Mesendoderm (in vitro differentiated cells): ENCODE data around the gene GALNT18.

Experiments
- DNase-seq: peaks from one replicate; pipeline ENCODE4 v3.0.0; 2013
- H2AK5ac ChIP-seq: 2 replicates; pipeline ENCODE4 v1.6.1; 2013; ENCODE audit warnings: low read length, inconsistent platforms
- H2BK120ac ChIP-seq: 2 replicates; pipeline ENCODE4 v1.6.1; 2013; ENCODE audit warnings: low read depth, mild to moderate bottlenecking, low read length, moderate library complexity, mixed read lengths
- H2BK15ac ChIP-seq: replicated peaks from 2 replicates; pipeline ENCODE4 v1.6.1; 2013; ENCODE audit warnings: low read depth, mild to moderate bottlenecking, moderate library complexity
- H2BK5ac ChIP-seq: 2 replicates; pipeline ENCODE4 v1.6.1; 2013; ENCODE audit warnings: low read length, inconsistent platforms
- H3K18ac ChIP-seq: 2 replicates; pipeline ENCODE4 v1.6.1; 2013; ENCODE audit warnings: mild to moderate bottlenecking, low read length, mixed read lengths
- H3K23ac ChIP-seq: one replicate; pipeline ENCODE4 v1.6.1; 2013; ENCODE audit warnings: low read length
- H3K27ac ChIP-seq: 2 replicates; pipeline ENCODE4 v1.5.1; 2013; ENCODE audit warnings: low read depth, mild to moderate bottlenecking, inconsistent platforms, low read length, moderate library complexity
- H3K27me3 ChIP-seq: 2 replicates; pipeline ENCODE4 v1.6.1; 2013; ENCODE audit warnings: low read length, control low read depth, mild to moderate bottlenecking, inconsistent platforms; ENCODE audit not compliant: insufficient read depth, poor library complexity
- H3K36me3 ChIP-seq: 2 replicates; pipeline ENCODE4 v1.6.1; 2013; ENCODE audit warnings: low read length, inconsistent platforms; ENCODE audit not compliant: control insufficient read depth, insufficient read depth
- H3K4ac ChIP-seq: one replicate; pipeline ENCODE4 v1.6.1; 2013; ENCODE audit warnings: low read depth, mild to moderate bottlenecking, low read length, moderate library complexity
- H3K4me1 ChIP-seq: 2 replicates; pipeline ENCODE4 v1.6.1; 2013; ENCODE audit warnings: low read depth, low read length, inconsistent platforms; ENCODE audit not compliant: control insufficient read depth
- H3K4me2 ChIP-seq: 2 replicates; pipeline ENCODE4 v1.6.1; 2013; ENCODE audit warnings: low read length
- H3K4me3 ChIP-seq: 2 replicates; pipeline ENCODE4 v1.5.1; 2013; ENCODE audit warnings: mild to moderate bottlenecking, low read length
- H3K56ac ChIP-seq: one replicate; pipeline ENCODE4 v1.6.1; 2013; ENCODE audit warnings: low read length
- H3K79me1 ChIP-seq: 2 replicates; pipeline ENCODE4 v1.6.1; 2013; ENCODE audit warnings: low read length, inconsistent platforms
- H3K79me2 ChIP-seq: 2 replicates; pipeline ENCODE4 v1.6.1; 2013; ENCODE audit warnings: mild to moderate bottlenecking, low read length; ENCODE audit not compliant: control insufficient read depth, insufficient read depth
- H3K9ac ChIP-seq: 2 replicates; pipeline ENCODE4 v1.6.1; 2013; ENCODE audit warnings: low read length, inconsistent platforms
- H4K5ac ChIP-seq: one replicate; pipeline ENCODE4 v1.6.1; 2013; ENCODE audit warnings: low read length
- H4K8ac ChIP-seq: one replicate; pipeline ENCODE4 v1.6.1; 2013; ENCODE audit warnings: low read depth, mild to moderate bottlenecking, control low read depth, low read length, moderate library complexity
- WGBS: extraction: QIAGEN DNeasy Blood & Tissue Kit; methylation state at CpG from one replicate; pipeline ENCODE4 v1.1.7; 2013; ENCODE audit warnings: low lambda C conversion rate, missing lambda C conversion rate; ENCODE audit not compliant: insufficient coverage; ENCODE audit errors: extremely low coverage; 5-methylcytosine and 5-hydroxymethylcytosine counted together

GALNT18 gene

DNA sequence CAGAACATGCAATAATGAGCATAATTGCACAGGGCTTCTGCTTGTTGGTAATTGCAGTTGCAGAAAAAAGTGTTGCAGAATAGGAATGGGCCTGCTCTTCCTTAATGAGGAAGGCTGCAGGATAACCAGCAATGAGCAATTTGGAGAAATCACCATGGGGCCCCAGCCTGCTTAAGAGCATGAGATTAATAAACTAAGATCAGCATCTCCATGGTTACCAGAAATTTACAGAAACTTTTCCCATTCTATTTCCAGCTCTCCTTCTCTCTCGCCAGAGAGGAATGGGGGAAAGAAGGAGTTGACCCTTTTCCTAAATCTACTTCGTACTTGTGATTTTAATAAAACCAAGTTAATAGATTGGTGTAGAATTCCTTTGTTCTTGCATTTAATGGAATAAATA, 187.8 kb downstream of the GALNT18 start:
- Histone ChIP-seq H3K79me1 (no peaks in the 10 kb centered on the region), H2AK5ac (no peak overlapping the region), H2BK15ac (no peak overlapping the region), H3K9ac (no peak overlapping the region), H3K23ac (no peak overlapping the region), H3K4me2 (no peak overlapping the region), H3K36me3 (no peaks in the 10 kb centered on the region), H3K56ac (no peak overlapping the region), H3K4me3 (no peak overlapping the region), H3K79me2 (no peaks in the 10 kb centered on the region), H3K4me1 (no peaks in the 10 kb centered on the region), H3K18ac (no peak overlapping the region), H2BK120ac (no peak overlapping the region), H3K27ac (no peak overlapping the region), H4K8ac (no peak overlapping the region), H4K5ac (no peak overlapping the region), H2BK5ac (no peak overlapping the region), H3K27me3 (no peaks in the 10 kb centered on the region), H3K4ac (no peak overlapping the region)
- no peak for DNase-seq
- no CpG with 5 or more reads among the region's 2 CpGs for WGBS

GRCh38 chr11:11432621-11433319, 189.0 kb downstream of the GALNT18 start:
- Histone ChIP-seq H3K4me3 (no peak overlapping the region), H3K56ac (no peak overlapping the region), H3K27me3 (no peaks in the 10 kb centered on the region), H3K36me3 (no peaks in the 10 kb centered on the region), H3K18ac (no peak overlapping the region), H2AK5ac (no peak overlapping the region), H3K9ac (no peak overlapping the region), H3K79me2 (no peaks in the 10 kb centered on the region), H4K5ac (no peak overlapping the region), H3K4ac (no peak overlapping the region), H2BK15ac (no peak overlapping the region), H3K4me1 (no peaks in the 10 kb centered on the region), H3K23ac (no peak overlapping the region), H3K79me1 (no peaks in the 10 kb centered on the region), H3K27ac (no peak overlapping the region), H4K8ac (no peak overlapping the region), H3K4me2 (no peak overlapping the region), H2BK120ac (no peak overlapping the region), H2BK5ac (no peak overlapping the region)
- WGBS = no CpG with 5 or more reads among the region's 13 CpGs
- DNase-seq = no peak

- Histone ChIP-seq H2AK5ac (no peak overlapping the region), H3K4me1 (no peaks in the 10 kb centered on the region), H3K79me2 (no peaks in the 10 kb centered on the region), H3K27me3 (no peaks in the 10 kb centered on the region), H3K36me3 (no peaks in the 10 kb centered on the region), H3K9ac (no peak overlapping the region), H2BK15ac (no peak overlapping the region), H4K5ac (no peak overlapping the region), H2BK120ac (no peak overlapping the region), H3K79me1 (no peaks in the 10 kb centered on the region), H3K4ac (no peak overlapping the region), H3K4me3 (no peak overlapping the region), H3K27ac (no peak overlapping the region), H3K23ac (no peak overlapping the region), H3K18ac (no peak overlapping the region), H2BK5ac (no peak overlapping the region), H3K4me2 (no peak overlapping the region), H4K8ac (no peak overlapping the region), H3K56ac (no peak overlapping the region)
- WGBS = no CpG with 5 or more reads among the region's 4 CpGs
- no peak for DNase-seq
Measured at GRCh38 chr11:11430431-11430830, 191.4 kb downstream of the GALNT18 start.

- H3K9ac ChIP-seq = no peak overlapping the region
- H4K5ac ChIP-seq = no peak overlapping the region
- H4K8ac ChIP-seq = no peak overlapping the region
- H3K23ac ChIP-seq = no peak overlapping the region
- H3K4me2 ChIP-seq = no peak overlapping the region
- no peak overlapping the region for H3K56ac ChIP-seq
- no peak overlapping the region for H3K27ac ChIP-seq
- no peaks in the 10 kb centered on the region for H3K79me1 ChIP-seq
- H3K79me2 ChIP-seq = no peaks in the 10 kb centered on the region
- H3K27me3 ChIP-seq = no peaks in the 10 kb centered on the region
- H3K36me3 ChIP-seq = no peaks in the 10 kb centered on the region
- no CpG with 5 or more reads among the region's 4 CpGs for WGBS
- H2BK120ac ChIP-seq = no peak overlapping the region
- no peak overlapping the region for H2AK5ac ChIP-seq
- no peak for DNase-seq
- H3K4ac ChIP-seq = no peak overlapping the region
- H3K4me1 ChIP-seq = no peaks in the 10 kb centered on the region
- H2BK5ac ChIP-seq = no peak overlapping the region
- no peak overlapping the region for H3K18ac ChIP-seq
- H3K4me3 ChIP-seq = no peak overlapping the region
- no peak overlapping the region for H2BK15ac ChIP-seq
Measured at GRCh38 chr11:11428714-11429113, 193.1 kb downstream of the GALNT18 start.

GRCh38 chr11:11427542-11427941, 194.3 kb downstream of the GALNT18 start:
- Histone ChIP-seq H3K4ac (no peak overlapping the region), H2AK5ac (no peak overlapping the region), H3K4me1 (no peaks in the 10 kb centered on the region), H3K27ac (no peak overlapping the region), H3K4me3 (no peak overlapping the region), H4K5ac (no peak overlapping the region), H2BK120ac (no peak overlapping the region), H3K23ac (no peak overlapping the region), H3K27me3 (no peaks in the 10 kb centered on the region), H3K4me2 (no peak overlapping the region), H3K18ac (no peak overlapping the region), H2BK5ac (no peak overlapping the region), H3K79me2 (no peaks in the 10 kb centered on the region), H4K8ac (no peak overlapping the region), H3K79me1 (no peaks in the 10 kb centered on the region), H2BK15ac (no peak overlapping the region), H3K56ac (no peak overlapping the region), H3K9ac (no peak overlapping the region), H3K36me3 (no peaks in the 10 kb centered on the region)
- no peak for DNase-seq
- whole genome bisulfite sequencing = no CpG with 5 or more reads among the region's 5 CpGs

DNA sequence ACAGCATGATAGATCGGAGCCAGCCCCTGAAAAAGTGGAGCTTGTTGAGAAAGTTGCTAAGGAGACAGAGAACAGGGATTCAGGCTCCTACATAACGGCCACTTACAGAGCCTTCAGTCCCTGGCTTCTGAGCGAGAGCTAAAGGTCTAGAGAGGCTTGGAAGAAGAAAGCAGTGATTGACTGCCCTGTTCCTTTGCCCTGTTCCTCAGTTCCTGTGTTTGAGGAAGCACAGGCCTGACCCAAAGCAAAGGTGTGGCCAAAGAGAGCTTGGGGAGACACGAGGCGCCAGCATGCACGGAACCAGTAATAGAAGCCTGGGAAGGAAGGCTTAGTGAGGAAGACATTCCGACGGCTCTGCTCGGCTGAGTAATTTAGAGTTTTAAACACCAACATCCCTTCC, 194.7 kb downstream of the GALNT18 start:
- H3K36me3 ChIP-seq = no peaks in the 10 kb centered on the region
- no peak overlapping the region for H3K9ac ChIP-seq
- no peaks in the 10 kb centered on the region for H3K4me1 ChIP-seq
- H2BK15ac ChIP-seq = no peak overlapping the region
- no peak overlapping the region for H3K56ac ChIP-seq
- no peak overlapping the region for H2BK5ac ChIP-seq
- DNase-seq = no peak
- no peaks in the 10 kb centered on the region for H3K79me2 ChIP-seq
- H2AK5ac ChIP-seq = no peak overlapping the region
- H3K4me2 ChIP-seq = no peak overlapping the region
- no peak overlapping the region for H3K4ac ChIP-seq
- no peaks in the 10 kb centered on the region for H3K27me3 ChIP-seq
- no peak overlapping the region for H3K23ac ChIP-seq
- H3K27ac ChIP-seq = no peak overlapping the region
- no peak overlapping the region for H4K8ac ChIP-seq
- H3K79me1 ChIP-seq = no peaks in the 10 kb centered on the region
- H4K5ac ChIP-seq = no peak overlapping the region
- H3K4me3 ChIP-seq = no peak overlapping the region
- no peak overlapping the region for H2BK120ac ChIP-seq
- no peak overlapping the region for H3K18ac ChIP-seq
- no CpG with 5 or more reads among the region's 9 CpGs for WGBS
